ENCODE data around the gene KREMEN1.

GRCh38 chr22:29151316-29151715 is 78.5 kb downstream of the KREMEN1 start:
- TF ChIP-seq CTCF (IDR thresholded peaks at IDR 0.05): no peak
- TF ChIP-seq POLR2AphosphoS5 (IDR thresholded peaks at IDR 0.05; ENCODE audit: insufficient read depth in 1 of 2, low read depth in 1 of 2): no peak
